ENCODE data around the gene CRYAB.

DNA sequence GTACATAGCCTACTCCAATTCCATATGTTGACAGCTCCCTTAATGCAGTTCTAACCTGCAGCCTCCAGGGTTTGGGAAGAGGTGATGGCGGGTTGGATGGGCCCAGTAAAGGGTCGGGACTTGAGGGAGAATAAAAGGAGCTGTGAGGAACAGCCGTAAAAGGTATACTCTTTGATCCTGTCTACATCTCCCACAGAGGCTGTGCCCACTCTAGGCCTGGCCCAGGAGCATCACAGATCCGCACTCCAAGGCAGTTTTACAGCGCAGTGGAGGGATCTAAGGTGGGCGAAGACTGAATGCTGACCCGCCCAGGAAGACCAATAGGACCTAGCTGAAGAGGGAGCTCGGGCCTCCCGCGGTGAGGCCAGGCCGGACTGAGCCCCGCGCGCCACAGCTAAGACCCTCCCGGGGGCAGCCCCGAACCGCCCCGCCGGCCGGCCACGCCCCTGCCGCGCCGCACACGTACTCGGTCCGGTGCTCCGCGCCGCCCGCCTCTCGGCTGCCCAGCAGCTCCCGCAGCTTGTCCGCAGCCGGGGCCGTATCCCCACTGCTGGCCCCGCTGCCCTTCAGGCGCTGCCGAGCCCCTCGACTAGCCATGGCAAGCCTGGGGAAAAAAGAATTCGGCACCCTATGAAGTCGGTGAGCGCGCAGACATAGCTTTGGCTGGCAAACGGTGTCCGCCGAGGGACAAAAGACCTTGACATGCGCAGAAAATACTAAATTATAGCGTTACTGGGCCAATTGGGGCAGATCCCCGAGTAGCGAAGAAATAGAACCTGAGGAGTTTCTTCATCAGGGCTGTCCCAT is 40.5 kb downstream of the CRYAB start, which contains the start of gene ALG9:
- TF ChIP-seq, protein P1, sequence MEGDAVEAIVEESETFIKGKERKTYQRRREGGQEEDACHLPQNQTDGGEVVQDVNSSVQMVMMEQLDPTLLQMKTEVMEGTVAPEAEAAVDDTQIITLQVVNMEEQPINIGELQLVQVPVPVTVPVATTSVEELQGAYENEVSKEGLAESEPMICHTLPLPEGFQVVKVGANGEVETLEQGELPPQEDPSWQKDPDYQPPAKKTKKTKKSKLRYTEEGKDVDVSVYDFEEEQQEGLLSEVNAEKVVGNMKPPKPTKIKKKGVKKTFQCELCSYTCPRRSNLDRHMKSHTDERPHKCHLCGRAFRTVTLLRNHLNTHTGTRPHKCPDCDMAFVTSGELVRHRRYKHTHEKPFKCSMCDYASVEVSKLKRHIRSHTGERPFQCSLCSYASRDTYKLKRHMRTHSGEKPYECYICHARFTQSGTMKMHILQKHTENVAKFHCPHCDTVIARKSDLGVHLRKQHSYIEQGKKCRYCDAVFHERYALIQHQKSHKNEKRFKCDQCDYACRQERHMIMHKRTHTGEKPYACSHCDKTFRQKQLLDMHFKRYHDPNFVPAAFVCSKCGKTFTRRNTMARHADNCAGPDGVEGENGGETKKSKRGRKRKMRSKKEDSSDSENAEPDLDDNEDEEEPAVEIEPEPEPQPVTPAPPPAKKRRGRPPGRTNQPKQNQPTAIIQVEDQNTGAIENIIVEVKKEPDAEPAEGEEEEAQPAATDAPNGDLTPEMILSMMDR (conservative IDR thresholded peaks at IDR 0.05; ENCODE audit: low read depth, low read length) = peak; percentile 30; the same call in 1 of the 2 replicates
- TF ChIP-seq EZH2 (IDR thresholded peaks at IDR 0.05; ENCODE audit: borderline replicate concordance, low read depth, low read length, poor library complexity, severe bottlenecking) = no peak
